Duodenal mucosa (tissue), 2 donors: ENCODE data around the gene ZNF66.
"Not testable (repeated sequence)": the region's sequence is repeated elsewhere in the genome, so short reads cannot be mapped to it uniquely, and the experiment has no call there.

ENCODE experiments used
- H3K27ac ChIP-seq: one replicate; pipeline ENCODE4 v1.7.0; 2013; ENCODE audit warnings: low read depth, low read length
- H3K27me3 ChIP-seq, 2 donors: one replicate each; pipeline ENCODE4 v1.7.0; 2013; ENCODE audit warnings: low read length in 2 of 2, control low read depth in 1 of 2; ENCODE audit not compliant: insufficient read depth in 2 of 2, control insufficient read depth in 1 of 2
- H3K36me3 ChIP-seq, 2 donors: one replicate each; pipeline ENCODE4 v1.7.0; 2013; ENCODE audit warnings: low read length in 2 of 2, control low read depth in 1 of 2; ENCODE audit not compliant: insufficient read depth in 2 of 2, control insufficient read depth in 1 of 2
- H3K4me1 ChIP-seq, 2 donors: one replicate each; pipeline ENCODE4 v1.7.0; 2013; ENCODE audit warnings: low read length in 2 of 2, control low read depth in 1 of 2; ENCODE audit not compliant: insufficient read depth in 2 of 2, control insufficient read depth in 1 of 2
- H3K4me3 ChIP-seq, 2 donors: one replicate each; pipeline ENCODE4 v1.7.0; 2013; ENCODE audit warnings: low read length in 2 of 2, low read depth in 1 of 2
- H3K9ac ChIP-seq, 2 donors: one replicate each; pipeline ENCODE4 v1.7.0; 2013; ENCODE audit warnings: low read length in 2 of 2, low read depth in 1 of 2
- H3K9me3 ChIP-seq, 2 donors: one replicate each; pipeline ENCODE4 v1.7.0; 2013; ENCODE audit warnings: low read length in 2 of 2, control low read depth in 1 of 2; ENCODE audit not compliant: control insufficient read depth in 1 of 2

Gene ZNF66

GRCh38 chr19:20776083-20777076, at the start of gene ZNF66:
Gene ZNF66 (plus strand): TSS chr19:20776304. CDS start chr19:20776448, 144 bp downstream.
- H3K27me3 ChIP-seq = no peaks in the 10 kb centered on the region
- H3K9me3 ChIP-seq = no peaks in the 10 kb centered on the region
- peak within 1 kb of the TSS; percentile 92 to 97 for H3K4me3 ChIP-seq
- H3K4me1 ChIP-seq = no peaks in the 10 kb centered on the region
- no peak within 1 kb of the TSS for H3K27ac ChIP-seq
- no peaks in the 10 kb centered on the region for H3K36me3 ChIP-seq
- peak within 1 kb of the TSS; percentile 64 to 73 for H3K9ac ChIP-seq

DNA sequence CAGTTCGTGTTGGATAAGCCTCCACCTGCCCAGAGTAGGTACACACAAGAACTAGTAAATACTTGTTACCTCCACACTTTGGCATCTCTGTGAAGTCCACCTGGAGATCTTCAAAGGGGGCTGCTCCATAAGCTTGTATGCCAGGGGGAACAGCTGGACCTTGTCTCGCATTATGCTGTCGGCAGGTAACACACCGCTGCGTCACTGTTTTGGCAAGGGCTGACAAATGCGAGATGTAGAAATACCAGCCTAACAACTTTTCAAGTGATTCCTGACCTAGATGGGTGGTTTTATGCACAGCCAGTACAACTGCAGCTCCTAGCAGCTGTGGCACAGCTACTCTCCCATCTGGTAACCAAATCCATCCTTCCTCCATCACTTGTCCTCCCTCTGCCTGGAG, 25.9 kb upstream of the ZNF66 start:
- H3K27ac ChIP-seq, H3K27me3 ChIP-seq, H3K9ac ChIP-seq, H3K36me3 ChIP-seq, H3K4me3 ChIP-seq, H3K9me3 ChIP-seq, H3K4me1 ChIP-seq: not testable (repeated sequence)

DNA sequence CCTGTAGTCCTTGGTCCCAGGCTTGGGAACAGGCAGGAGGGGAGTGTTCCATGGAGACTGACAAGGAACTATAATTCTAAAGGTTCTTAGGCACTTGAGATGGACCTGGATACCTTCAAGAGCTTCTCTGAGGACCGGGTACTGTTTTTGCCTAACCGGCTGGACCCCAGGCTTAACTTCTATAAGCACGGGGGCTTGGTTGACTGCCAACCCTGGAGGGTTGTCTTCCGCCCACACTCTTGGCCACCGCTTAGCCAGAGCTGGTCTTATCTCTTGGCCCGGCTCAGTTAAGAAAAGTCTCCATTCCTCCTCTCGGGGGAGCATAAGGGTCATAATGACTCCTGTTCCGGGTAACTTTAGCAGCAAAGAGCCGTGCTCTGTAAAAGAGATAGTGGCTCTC, 23.8 kb upstream of the ZNF66 start:
- not testable (repeated sequence) for H3K9ac ChIP-seq, H3K27ac ChIP-seq, H3K27me3 ChIP-seq, H3K4me3 ChIP-seq, H3K36me3 ChIP-seq, H3K9me3 ChIP-seq, H3K4me1 ChIP-seq

DNA sequence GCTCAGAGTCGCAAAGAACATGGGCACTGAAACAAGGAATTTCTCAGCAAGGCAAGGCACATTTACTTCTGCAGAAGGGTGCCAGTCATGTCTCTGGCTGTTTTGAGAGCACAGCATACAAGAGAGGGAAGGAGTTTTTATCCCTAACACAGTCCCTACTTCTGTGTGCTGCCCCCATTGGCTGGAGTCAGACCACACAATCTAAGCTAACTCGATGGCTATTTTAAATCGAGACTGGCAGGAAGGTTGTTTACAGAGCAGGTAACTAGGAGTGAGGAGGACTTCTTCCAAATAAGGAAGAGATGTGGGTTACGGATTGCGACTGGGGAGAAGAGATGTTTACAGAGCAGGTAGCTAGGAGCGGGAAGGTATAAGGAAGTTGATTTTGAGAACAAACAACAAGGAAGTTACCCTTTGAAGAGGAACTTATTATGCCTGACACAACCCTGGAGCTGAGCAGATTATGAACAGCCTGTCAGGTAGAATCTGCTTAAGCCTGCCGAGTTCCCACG, 6.8 kb upstream of the ZNF66 start:
- H3K4me1 ChIP-seq, H3K27me3 ChIP-seq, H3K9me3 ChIP-seq, H3K9ac ChIP-seq, H3K4me3 ChIP-seq, H3K27ac ChIP-seq, H3K36me3 ChIP-seq: not testable (repeated sequence)

GRCh38 chr19:20787786-20788185, 11.7 kb downstream of the ZNF66 start:
- H3K36me3 ChIP-seq = peaks cover 0 to 8% of the 10 kb centered on the region in 2 donors
- H3K9ac ChIP-seq = no peak overlapping the region
- H3K27ac ChIP-seq = no peak overlapping the region
- H3K27me3 ChIP-seq = no peaks in the 10 kb centered on the region
- no peak overlapping the region for H3K4me3 ChIP-seq
- no peaks in the 10 kb centered on the region for H3K4me1 ChIP-seq
- peaks cover 27 to 46% of the 10 kb centered on the region in 2 donors for H3K9me3 ChIP-seq

DNA sequence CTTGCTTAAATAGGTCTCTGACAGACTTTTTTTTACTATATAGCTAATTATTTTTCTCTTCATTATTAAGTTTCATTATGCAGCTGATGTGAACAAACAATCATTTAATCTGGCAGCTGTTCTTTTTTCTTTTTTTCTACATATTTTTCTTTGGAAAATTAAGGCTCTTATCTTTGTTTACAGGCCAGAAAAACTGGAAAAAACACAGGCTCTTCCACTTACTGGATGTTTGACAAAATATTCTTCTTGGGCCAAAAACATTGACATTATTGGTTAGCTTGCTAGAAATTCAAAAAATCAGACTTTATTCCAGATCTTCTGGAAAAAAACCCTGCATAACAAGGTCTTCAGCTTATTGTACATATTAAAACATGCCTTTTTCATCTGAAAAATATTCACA, 15.7 kb downstream of the ZNF66 start:
- H3K9me3 ChIP-seq = peaks cover 24 to 36% of the 10 kb centered on the region in 2 donors
- H3K27ac ChIP-seq = no peak overlapping the region
- no peaks in the 10 kb centered on the region for H3K4me1 ChIP-seq
- H3K4me3 ChIP-seq = no peak overlapping the region
- no peak overlapping the region for H3K9ac ChIP-seq
- no peaks in the 10 kb centered on the region for H3K27me3 ChIP-seq
- H3K36me3 ChIP-seq = peaks cover 7 to 18% of the 10 kb centered on the region in 2 donors

DNA sequence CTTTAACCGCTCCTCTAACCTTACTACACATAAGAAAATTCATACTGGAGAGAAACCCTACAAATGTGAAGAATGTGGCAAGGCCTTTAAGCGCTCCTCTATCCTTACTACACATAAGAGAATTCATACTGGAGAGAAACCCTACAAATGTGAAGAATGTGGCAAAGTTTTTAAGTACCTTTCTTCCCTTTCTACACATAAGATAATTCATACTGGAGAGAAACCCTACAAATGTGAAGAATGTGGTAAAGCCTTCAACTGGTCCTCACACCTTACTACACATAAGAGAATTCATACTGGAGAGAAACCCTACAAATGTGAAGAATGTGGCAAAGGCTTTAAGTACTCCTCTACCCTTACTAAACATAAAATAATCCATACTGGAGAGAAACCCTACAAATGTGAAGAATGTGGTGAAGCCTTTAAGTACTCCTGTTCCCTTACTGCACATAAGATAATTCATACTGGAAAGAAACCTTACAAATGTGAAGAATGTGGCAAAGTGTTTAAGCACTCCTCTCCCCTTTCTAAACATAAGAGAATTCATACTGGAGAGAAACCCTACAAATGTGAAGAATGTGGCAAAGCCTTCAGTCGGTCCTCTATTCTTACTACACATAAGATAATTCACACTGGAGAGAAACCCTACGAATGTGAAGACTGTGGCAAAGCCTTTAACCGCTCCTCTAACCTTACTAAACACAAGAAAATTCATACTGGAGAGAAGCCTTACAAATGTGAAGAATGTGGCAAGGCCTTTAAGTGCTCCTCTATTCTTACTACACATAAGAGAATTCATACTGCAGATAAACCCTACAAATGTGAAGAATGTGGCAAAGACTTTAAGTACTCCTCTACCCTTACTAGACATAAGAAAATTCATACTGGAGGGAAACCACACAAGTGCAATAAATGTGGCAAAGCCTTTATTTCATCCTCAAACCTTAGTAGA, 30.5 kb downstream of the ZNF66 start:
- Histone ChIP-seq H3K4me3 (peak overlapping the region in 1 of 2 donors; percentile 30), H3K9me3 (peaks cover 48 to 56% of the 10 kb centered on the region in 2 donors), H3K36me3 (peaks cover 3 to 10% of the 10 kb centered on the region in 2 donors)
- H3K4me1 ChIP-seq, H3K27me3 ChIP-seq, H3K9ac ChIP-seq, H3K27ac ChIP-seq: not testable (repeated sequence)

DNA sequence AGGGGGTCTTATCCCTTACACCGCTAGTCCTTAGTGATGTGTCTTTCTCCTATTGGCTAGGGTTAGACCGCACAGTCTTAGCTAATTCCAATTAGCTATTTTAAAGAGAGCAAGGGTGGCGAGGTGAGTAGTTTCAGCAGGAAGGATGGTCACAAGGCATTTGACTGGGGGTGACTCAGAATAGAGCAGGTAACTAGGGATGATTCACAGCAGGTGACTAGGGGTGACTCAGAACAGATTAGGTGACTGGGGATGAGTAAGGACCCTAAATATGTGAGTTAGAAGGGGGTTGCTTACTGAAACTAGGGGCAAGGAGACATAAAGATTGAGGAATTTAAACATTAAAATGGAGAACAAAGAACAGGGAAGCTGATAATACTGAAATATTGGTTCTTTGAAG, 64.3 kb downstream of the ZNF66 start:
- peaks cover 17 to 26% of the 10 kb centered on the region in 2 donors for H3K9me3 ChIP-seq
- H3K27me3 ChIP-seq = no peaks in the 10 kb centered on the region
- no peaks in the 10 kb centered on the region for H3K36me3 ChIP-seq
- H3K27ac ChIP-seq = no peak overlapping the region
- H3K4me3 ChIP-seq = peak overlapping the region in 1 of 2 donors; percentile 38
- H3K9ac ChIP-seq = no peak overlapping the region
- H3K4me1 ChIP-seq = no peaks in the 10 kb centered on the region
